Kidney (tissue), 14 donors: ENCODE data around the gene FAF2. TPM values are rescaled to one million over a fixed set of nuclear protein-coding genes. Genes with fewer than 3 reads are reported as not detected.
A peak's percentile ranks its signal among the peaks of the same experiment; 100 is the strongest.

ENCODE experiments used
- DNase-seq, 5 donors: peaks; one replicate each; pipeline ENCODE4 v3.0.0-alpha.2; 2013 to 2020
- FAIRE-seq: peaks from 2 replicates; lab custom pipeline; 2012; peaks lifted over from hg19 to GRCh38; lab: Jason Lieb, UNC
- H3K27ac ChIP-seq, 2 donors: one replicate each; pipeline ENCODE4 v1.7.0; 2013; ENCODE audit warnings: low read depth in 2 of 2, low read length in 2 of 2, inconsistent platforms in 1 of 2
- H3K27me3 ChIP-seq: one replicate; pipeline ENCODE4 v1.7.1; 2013; ENCODE audit warnings: low read length, inconsistent platforms; ENCODE audit not compliant: control insufficient read depth, insufficient read depth
- H3K36me3 ChIP-seq, 3 donors: one replicate each; pipeline versions ENCODE4 v1.7.0 to v1.7.1; 2013; ENCODE audit warnings: low read length in 3 of 3, control low read depth in 1 of 3, inconsistent platforms in 1 of 3; ENCODE audit not compliant: insufficient read depth in 3 of 3, control insufficient read depth in 2 of 3
- H3K4me1 ChIP-seq, 3 donors: one replicate each; pipeline versions ENCODE4 v1.7.0 to v1.7.1; 2013; ENCODE audit warnings: low read length in 3 of 3, inconsistent platforms in 1 of 3, low read depth in 1 of 3; ENCODE audit not compliant: control insufficient read depth in 2 of 3, insufficient read depth in 2 of 3
- H3K4me3 ChIP-seq, 3 donors: one replicate each; pipeline versions ENCODE4 v1.7.0 to v1.8.1; 2013; ENCODE audit warnings: low read length in 3 of 3, control low read depth in 1 of 3, inconsistent platforms in 1 of 3
- H3K9ac ChIP-seq, 3 donors: one replicate each; pipeline versions ENCODE4 v1.7.0 to v1.7.1; 2013; ENCODE audit warnings: low read length in 3 of 3, control low read depth in 1 of 3, inconsistent platforms in 1 of 3
- H3K9me3 ChIP-seq, 3 donors: one replicate each; pipeline versions ENCODE4 v1.7.0 to v1.7.1; 2013; ENCODE audit warnings: low read length in 3 of 3, control low read depth in 1 of 3, inconsistent platforms in 1 of 3; ENCODE audit not compliant: control insufficient read depth in 2 of 3, insufficient read depth in 1 of 3
- CTCF ChIP-seq: IDR thresholded peaks from 3 replicates; pipeline ENCODE4 v1.5.1; 2012; ENCODE audit warnings: mild to moderate bottlenecking, moderate library complexity, borderline replicate concordance; ENCODE audit not compliant: insufficient read depth; ENCODE audit errors: extremely low read depth
- intact Hi-C: fragments of 100-400 bp; cut with DNase I; formaldehyde crosslinking; loops from one replicate; pipeline ENCODE4 v1.11.1; 2022
- polyA plus RNA-seq: library from polyadenylated mRNA; stranded (reverse); fragments of 350-450 nt; fragmentation: Illumina TruSeq; extraction: RNeasy Lipid Tissue Mini Kit (QIAGEN cat#74804); gene quantifications from one replicate; pipeline ENCODE4 v1.2.3, GENCODE V29; 2014; ENCODE audit warnings: low read depth, low replicate concordance; ENCODE audit not compliant: insufficient read depth
- total RNA-seq: library from RNA; stranded (reverse); fragmentation: NEBNext Ultra II Directional; extraction: Animal tissue kit (Norgen Biotek cat#: 25700); gene quantifications from one replicate; pipeline ENCODE4 v1.2.1, GENCODE V29; 2021
- donor health status: control.
- donor health status: control.
- donor health status: control.
- donor health status: control.
- donor health status: control.
- donor health status: DM: yes; HTN: yes; CAD: no.
- donor health status: Normal renal cell carcinoma (clear cell type).

The FAF2 gene
- total and polyA plus RNA-seq, 2 donors from 2014 or later, result 11.1 to 31.7 TPM

GRCh38 chr5:176519810-176520720, 71.9 kb downstream of the FAF2 start:
- H3K36me3 ChIP-seq, result no peaks in the 10 kb centered on the region
- H3K4me3 ChIP-seq, result no peak overlapping the region
- DNase-seq (peak in 1 of 5 donors; percentile 46), FAIRE-seq (no peak)
- H3K4me1 ChIP-seq, result no peaks in the 10 kb centered on the region
- no peak overlapping the region for H3K27ac ChIP-seq
- no peak overlapping the region for H3K9ac ChIP-seq
- no peaks in the 10 kb centered on the region for H3K9me3 ChIP-seq
- TF ChIP-seq CTCF, result no peak
- no peaks in the 10 kb centered on the region for H3K27me3 ChIP-seq
- intact Hi-C loops, result no loop called here

- TF ChIP-seq CTCF, result no peak
- H3K27me3 ChIP-seq, result no peaks in the 10 kb centered on the region
- FAIRE-seq (no peak), DNase-seq (peak in 1 of 5 donors; percentile 36)
- no peak overlapping the region for H3K27ac ChIP-seq
- no peak overlapping the region for H3K4me3 ChIP-seq
- H3K4me1 ChIP-seq, result no peaks in the 10 kb centered on the region
- no peak overlapping the region for H3K9ac ChIP-seq
- no peaks in the 10 kb centered on the region for H3K36me3 ChIP-seq
- H3K9me3 ChIP-seq, result no peaks in the 10 kb centered on the region
- intact Hi-C loops, result no loop called here
Measured at GRCh38 chr5:176521286-176521685, 73.1 kb downstream of the FAF2 start.

- Histone ChIP-seq H3K4me1 (no peaks in the 10 kb centered on the region), H3K4me3 (no peak overlapping the region), H3K27me3 (no peaks in the 10 kb centered on the region), H3K9ac (no peak overlapping the region), H3K9me3 (no peaks in the 10 kb centered on the region), H3K27ac (no peak overlapping the region), H3K36me3 (no peaks in the 10 kb centered on the region)
- intact Hi-C loops, result no loop called here
- TF ChIP-seq CTCF, result no peak
- FAIRE-seq (no peak), DNase-seq (peak in 1 of 5 donors; percentile 36)
Measured at GRCh38 chr5:176521699-176522263, 73.6 kb downstream of the FAF2 start.
